GM20000 (cell line): ENCODE results near the gene MOV10.

ENCODE experiments used
- DNase-seq: peaks from one replicate; pipeline ENCODE4 v3.0.0; 2012; ENCODE audit warnings: low spot score
- CTCF ChIP-seq: IDR thresholded peaks from 2 replicates; pipeline ENCODE4 v1.5.1; 2012; ENCODE audit warnings: mild to moderate bottlenecking, control low read depth; ENCODE audit errors: extremely low read depth, missing control alignments

Gene MOV10

GRCh38 chr1:112687361-112687760 is 12.9 kb downstream of the MOV10 start:
- DNase-seq: no peak
- no peak for TF ChIP-seq CTCF

- no peak for TF ChIP-seq CTCF
- DNase-seq: no peak
These were observed 13.5 kb downstream of the MOV10 start for GRCh38 chr1:112687785-112688496.

GRCh38 chr1:112688781-112689193 is 14.3 kb downstream of the MOV10 start:
- TF ChIP-seq CTCF: no peak

GRCh38 chr1:112689196-112689841 is 14.9 kb downstream of the MOV10 start:
- no peak for TF ChIP-seq CTCF
- DNase-seq: no peak

More at GRCh38 chr1:112688781-112689193, 14.3 kb downstream of the MOV10 start:
- no peak for DNase-seq

- TF ChIP-seq CTCF: no peak
- no peak for DNase-seq
These were observed 15.4 kb downstream of the MOV10 start for GRCh38 chr1:112689842-112690237.

GRCh38 chr1:112692681-112693080 is 18.2 kb downstream of the MOV10 start:
- TF ChIP-seq CTCF: no peak

GRCh38 chr1:112693821-112694220 is 19.4 kb downstream of the MOV10 start:
- TF ChIP-seq CTCF: no peak
- no peak for DNase-seq

More at GRCh38 chr1:112692681-112693080, 18.2 kb downstream of the MOV10 start:
- DNase-seq: no peak
